IMR-90 (cell line): ENCODE results near the gene TUBA8. TPM values are rescaled to one million over a fixed set of nuclear protein-coding genes. Genes with fewer than 3 reads are reported as not detected.

Experiments used
- ATAC-seq: fragments of 200-7000 bp; cut with Tn5 transposase; 2 replicates; pipeline ENCODE4 v1.9.1; 2020; ENCODE audit warnings: low read depth, mild to moderate bottlenecking, moderate library complexity
- BruUV-seq: library from RNA; stranded (reverse); fragments of 400-500 nt; replicated peaks from 2 replicates; lab custom pipeline; 2021; lab: Mats Ljungman, UMichigan
- CTCF ChIA-PET: fragments of 300-600 bp; formaldehyde crosslinking; extraction: SDS; loops from one replicate; lab custom pipeline; 2021; ENCODE audit warnings: antibody characterized with exemption; lab: Yijun Ruan, JAX
- POLR2A ChIA-PET: fragments of 300-600 bp; sonication (Branson Sonifier 250); formaldehyde crosslinking; loops from one replicate; lab custom pipeline; 2022; ENCODE audit warnings: antibody characterized with exemption; ENCODE audit not compliant: unreplicated experiment; lab: Charles Lee
- DNase-seq: peaks from one replicate; pipeline ENCODE4 v3.0.0; 2013
- H2AFZ ChIP-seq: replicated peaks from 2 replicates; pipeline ENCODE3; 2013; ENCODE audit warnings: low read length, mild to moderate bottlenecking; ENCODE audit not compliant: poor library complexity
- H2AK5ac ChIP-seq: 2 replicates; pipeline ENCODE4 v1.6.1; 2013; ENCODE audit warnings: low read depth, low read length, inconsistent platforms
- H2AK9ac ChIP-seq: replicated peaks from 2 replicates; pipeline ENCODE3; 2013; ENCODE audit warnings: mild to moderate bottlenecking, low read depth, low read length, moderate library complexity; ENCODE audit not compliant: poor library complexity
- H2BK120ac ChIP-seq: 2 replicates; pipeline ENCODE4 v1.6.1; 2013; ENCODE audit warnings: low read depth, low read length, inconsistent platforms
- H2BK15ac ChIP-seq: 3 replicates; pipeline ENCODE4 v1.6.1; 2013; ENCODE audit warnings: low read depth, low read length, inconsistent platforms
- H2BK20ac ChIP-seq: 2 replicates; pipeline ENCODE4 v1.6.1; 2013; ENCODE audit warnings: low read depth, mild to moderate bottlenecking, inconsistent platforms, low read length, moderate library complexity
- H2BK5ac ChIP-seq: 2 replicates; pipeline ENCODE4 v1.6.1; 2013; ENCODE audit warnings: mild to moderate bottlenecking, low read depth, low read length, inconsistent platforms; ENCODE audit not compliant: poor library complexity, severe bottlenecking
- H3K14ac ChIP-seq: replicated peaks from 2 replicates; pipeline ENCODE4 v1.6.1; 2013; ENCODE audit warnings: low read depth, low read length, inconsistent platforms
- H3K18ac ChIP-seq: 2 replicates; pipeline ENCODE4 v1.6.1; 2013; ENCODE audit warnings: low read depth, low read length, control low read depth
- H3K23ac ChIP-seq: 2 replicates; pipeline ENCODE4 v1.6.1; 2013; ENCODE audit warnings: low read depth, low read length, inconsistent platforms
- H3K27ac ChIP-seq: 2 replicates; pipeline ENCODE4 v1.5.1; 2013; ENCODE audit warnings: mild to moderate bottlenecking, control low read depth, low read length; ENCODE audit not compliant: insufficient read depth
- H3K27me3 ChIP-seq: 2 replicates; pipeline ENCODE4 v1.6.1; 2013; ENCODE audit warnings: low read length; ENCODE audit not compliant: control insufficient read depth, insufficient read depth
- H3K36me3 ChIP-seq: 2 replicates; pipeline ENCODE4 v1.6.1; 2013; ENCODE audit warnings: low read length, mixed read lengths; ENCODE audit not compliant: control insufficient read depth, insufficient read depth
- H3K4ac ChIP-seq: 2 replicates; pipeline ENCODE4 v1.6.1; 2013; ENCODE audit warnings: low read depth, low read length, inconsistent platforms
- H3K4me1 ChIP-seq: 2 replicates; pipeline ENCODE4 v1.6.1; 2013; ENCODE audit warnings: low read length, mixed read lengths; ENCODE audit not compliant: control insufficient read depth, insufficient read depth
- H3K4me2 ChIP-seq: 2 replicates; pipeline ENCODE4 v1.6.1; 2013; ENCODE audit warnings: low read depth, mild to moderate bottlenecking, control low read depth, low read length, moderate library complexity
- H3K4me3 ChIP-seq: 2 replicates; pipeline ENCODE4 v1.5.1; 2013; ENCODE audit warnings: low read depth, mild to moderate bottlenecking, control low read depth, low read length, moderate library complexity; ENCODE audit not compliant: insufficient read depth
- H3K56ac ChIP-seq: 2 replicates; pipeline ENCODE4 v1.6.1; 2013; ENCODE audit warnings: low read length, inconsistent platforms; ENCODE audit not compliant: insufficient read depth; ENCODE audit errors: extremely low read depth
- H3K79me1 ChIP-seq, 2 experiments: 2 replicates each; pipeline ENCODE4 v1.6.1; 2013; ENCODE audit warnings: low read length in 2 of 2, inconsistent platforms in 1 of 2, low read depth in 1 of 2
- H3K9ac ChIP-seq: 2 replicates; pipeline ENCODE4 v1.6.1; 2013; ENCODE audit warnings: low read depth, low read length, control low read depth
- H3K9me1 ChIP-seq: 2 replicates; pipeline ENCODE4 v1.6.1; 2013; ENCODE audit warnings: low read length, inconsistent platforms; ENCODE audit not compliant: insufficient read depth
- H3K9me3 ChIP-seq: 2 replicates; pipeline ENCODE4 v1.6.1; 2013; ENCODE audit warnings: low read length; ENCODE audit not compliant: control insufficient read depth, insufficient read depth
- H4K20me1 ChIP-seq: 2 replicates; pipeline ENCODE4 v1.6.1; 2013; ENCODE audit warnings: low read length, inconsistent platforms; ENCODE audit not compliant: insufficient read depth
- H4K5ac ChIP-seq: 2 replicates; pipeline ENCODE4 v1.6.1; 2013; ENCODE audit warnings: mild to moderate bottlenecking, low read depth, low read length, control low read depth
- H4K8ac ChIP-seq, 2 experiments: 2 replicates each; pipeline ENCODE4 v1.6.1; 2013; ENCODE audit warnings: low read depth in 2 of 2, low read length in 2 of 2, control low read depth in 1 of 2, inconsistent platforms in 1 of 2
- H4K91ac ChIP-seq: 2 replicates; pipeline ENCODE4 v1.6.1; 2013; ENCODE audit warnings: low read depth, low read length, inconsistent platforms; ENCODE audit not compliant: insufficient read depth
- BHLHE40 ChIP-seq: fragments of 150-350 bp; IDR thresholded peaks from 2 replicates; pipeline ENCODE4 v1.6.1; 2016; ENCODE audit warnings: mild to moderate bottlenecking, low read depth, low read length
- CEBPB ChIP-seq: IDR thresholded peaks from 2 replicates; pipeline ENCODE4 v1.6.1; 2012; ENCODE audit warnings: low read depth, low read length, improper control_type of control experiment
- CHD1 ChIP-seq: IDR thresholded peaks from 2 replicates; pipeline ENCODE4 v1.6.1; 2012; ENCODE audit warnings: low read depth, low read length, improper control_type of control experiment
- CTCF ChIP-seq: conservative IDR thresholded peaks from 2 replicates; pipeline ENCODE4 v1.5.1; 2012; ENCODE audit warnings: mild to moderate bottlenecking, low read depth, low read length, improper control_type of control experiment
- ELK1 ChIP-seq: fragments of 150-350 bp; IDR thresholded peaks from 2 replicates; pipeline ENCODE4 v1.6.1; 2016; ENCODE audit warnings: low read depth, mild to moderate bottlenecking, low read length, moderate library complexity, borderline replicate concordance
- FOS ChIP-seq: fragments of 150-350 bp; IDR thresholded peaks from 2 replicates; pipeline ENCODE4 v1.6.1; 2016; ENCODE audit warnings: low read depth, low read length
- MAFK ChIP-seq: IDR thresholded peaks from 2 replicates; pipeline ENCODE4 v1.6.1; 2012; ENCODE audit warnings: low read depth, low read length, improper control_type of control experiment
- MAZ ChIP-seq: IDR thresholded peaks from 2 replicates; pipeline ENCODE4 v1.6.1; 2012; ENCODE audit warnings: low read depth, mild to moderate bottlenecking, low read length, improper control_type of control experiment, moderate library complexity, borderline replicate concordance
- MXI1 ChIP-seq: IDR thresholded peaks from 2 replicates; pipeline ENCODE4 v1.6.1; 2012; ENCODE audit warnings: low read depth, mild to moderate bottlenecking, low read length, moderate library complexity, borderline replicate concordance
- NFE2L2 ChIP-seq: fragments of 150-350 bp; IDR thresholded peaks from 2 replicates; pipeline ENCODE4 v1.6.1; 2016; ENCODE audit warnings: low read depth, mild to moderate bottlenecking, low read length
- POLR2A ChIP-seq: IDR thresholded peaks from 2 replicates; pipeline ENCODE4 v1.6.1; 2012; ENCODE audit warnings: mild to moderate bottlenecking, low read depth, low read length
- RAD21 ChIP-seq: IDR thresholded peaks from 2 replicates; pipeline ENCODE4 v1.6.1; 2012; ENCODE audit warnings: low read length, improper control_type of control experiment
- RCOR1 ChIP-seq: IDR thresholded peaks from 2 replicates; pipeline ENCODE4 v1.6.1; 2012; ENCODE audit warnings: mild to moderate bottlenecking, low read length, improper control_type of control experiment; ENCODE audit not compliant: insufficient replicate concordance
- RFX5 ChIP-seq: IDR thresholded peaks from 2 replicates; pipeline ENCODE4 v1.8.0; 2012; ENCODE audit warnings: low read depth, mild to moderate bottlenecking, low read length, moderate library complexity
- SMC3 ChIP-seq: fragments of 150-350 bp; IDR thresholded peaks from 2 replicates; pipeline ENCODE4 v1.6.1; 2016; ENCODE audit warnings: low read depth, mild to moderate bottlenecking, antibody characterized with exemption, low read length, moderate library complexity
- USF2 ChIP-seq: fragments of 150-350 bp; IDR thresholded peaks from 2 replicates; pipeline ENCODE4 v1.6.1; 2017; ENCODE audit warnings: mild to moderate bottlenecking, antibody characterized with exemption, low read length, low read depth
- WGBS, 2 experiments: methylation state at CpG; one replicate each; pipeline versions ENCODE4 v1.1.5 to v1.1.7; 2013; ENCODE audit warnings: missing lambda C conversion rate in 2 of 2; ENCODE audit not compliant: insufficient read length in 1 of 2; ENCODE audit errors: extremely low coverage in 2 of 2; 5-methylcytosine and 5-hydroxymethylcytosine counted together
- dilution Hi-C: fragments of 300-500 bp; cut with HindIII; formaldehyde crosslinking; loops from one replicate; pipeline ENCODE4 v1.14.3; 2018; ENCODE audit warnings: low sequenced_read_pairs; ENCODE audit not compliant: unreplicated experiment
- in situ Hi-C: fragments of 300-500 bp; cut with MboI; formaldehyde crosslinking; loops from 3 replicates; pipeline ENCODE4 v1.14.3; 2019; ENCODE audit warnings: low sequenced_read_pairs, inconsistent platforms, mixed read lengths
- intact Hi-C: fragments of 100-400 bp; cut with micrococcal nuclease; formaldehyde crosslinking; loops from 2 replicates; pipeline ENCODE4 v1.10.0; 2022
- polyA plus RNA-seq, 3 experiments: library from polyadenylated mRNA; depleted of rRNA; stranded (reverse); fragments of >200 nt; gene quantifications; 2 replicates each; pipeline ENCODE4 v1.2.3, GENCODE V29; 2012; ENCODE audit warnings: low replicate concordance in 1 of 3
- total RNA-seq: library from RNA; depleted of rRNA; stranded (reverse); fragments of >200 nt; gene quantifications from 2 replicates; pipeline ENCODE4 v1.2.3, GENCODE V29; 2012

TUBA8 gene
- total and polyA plus RNA-seq, 2 of the 4 experiments (the other 2 are of a cell fraction): 1.4 to 2.2 TPM

- no peak overlapping the region for H3K4me3 ChIP-seq
- peaks cover 4% of the 10 kb centered on the region; the same call in 1 of the 2 replicates for H3K9me1 ChIP-seq
- ATAC-seq: no peak
- no peak overlapping the region for H3K23ac ChIP-seq
- DNase-seq: no peak
- 88% methylated on average over 3 of the region's 13 CpGs; no CpG with 5 or more reads in 1 of the 2 experiments for WGBS, 2 experiments
- no peak overlapping the region for H2BK5ac ChIP-seq
- H3K27me3 ChIP-seq: no peaks in the 10 kb centered on the region
- H2BK15ac ChIP-seq: no peak overlapping the region
- H4K20me1 ChIP-seq: no peaks in the 10 kb centered on the region
- peaks cover 21 to 28% of the 10 kb centered on the region in 2 experiments; a peak in 3 of 4 replicates for H3K79me1 ChIP-seq
- BruUV-seq: no TSS peak
- H2BK20ac ChIP-seq: no peak overlapping the region
- H3K9ac ChIP-seq: no peak overlapping the region
- H3K9me3 ChIP-seq: no peaks in the 10 kb centered on the region
- in situ Hi-C loops: no loop called here
- H3K27ac ChIP-seq: no peak overlapping the region
- no peak overlapping the region for H2AK5ac ChIP-seq
- no peak overlapping the region for H3K18ac ChIP-seq
- no peak overlapping the region for H4K91ac ChIP-seq
- dilution Hi-C loops: no loop called here
- TF ChIP-seq SMC3 (no peak), RFX5 (no peak), USF2 (no peak), CTCF (no peak), CEBPB (no peak), BHLHE40 (no peak), POLR2A (no peak), NFE2L2 (no peak), CHD1 (no peak), FOS (no peak), MXI1 (no peak), RAD21 (no peak), ELK1 (no peak), RCOR1 (no peak), MAZ (no peak), MAFK (no peak)
- no peak overlapping the region for H2AK9ac ChIP-seq
- no peak overlapping the region for H2BK120ac ChIP-seq
- CTCF ChIA-PET: no interaction called here
- intact Hi-C loops: loop anchor here (5.0 kb wide), 1 partner anchor 45 kb away; no protein-coding TSS in a partner anchor
- no peak overlapping the region for H2AFZ ChIP-seq
- no peak overlapping the region for H3K4ac ChIP-seq
- POLR2A ChIA-PET: no interaction called here
- no peak overlapping the region for H3K56ac ChIP-seq
- H3K4me2 ChIP-seq: no peak overlapping the region
- H4K8ac ChIP-seq: no peak overlapping the region
- H3K36me3 ChIP-seq: peaks cover 45% of the 10 kb centered on the region
- peaks cover 7% of the 10 kb centered on the region; the same call in 1 of the 2 replicates for H3K4me1 ChIP-seq
- no peak overlapping the region for H3K14ac ChIP-seq
- no peak overlapping the region for H4K5ac ChIP-seq
Measured at GRCh38 chr22:18087350-18087855, 23.2 kb upstream of the TUBA8 start.
